Measurements from ENCODE around the gene ITPR1.

DNA sequence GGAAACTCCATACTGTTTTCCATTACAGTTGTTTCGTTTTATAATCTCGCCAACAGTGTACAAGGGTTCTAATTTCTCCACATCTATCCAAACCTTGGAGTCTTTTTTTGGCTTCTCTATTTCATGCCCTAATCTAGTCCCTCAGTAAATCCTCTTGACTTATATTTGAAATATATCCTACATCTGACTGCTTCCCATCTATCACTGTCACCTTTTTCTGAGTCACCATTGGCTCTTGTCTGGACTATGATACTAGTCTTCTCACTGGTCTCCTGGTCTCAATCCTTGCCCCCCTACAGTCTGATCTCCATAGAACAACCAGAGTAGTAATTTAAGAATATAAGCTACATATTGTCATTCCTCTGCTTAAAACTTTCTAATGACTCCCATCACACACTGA lies 80.0 kb downstream of the ITPR1 start:
- TF ChIP-seq, protein P1, sequence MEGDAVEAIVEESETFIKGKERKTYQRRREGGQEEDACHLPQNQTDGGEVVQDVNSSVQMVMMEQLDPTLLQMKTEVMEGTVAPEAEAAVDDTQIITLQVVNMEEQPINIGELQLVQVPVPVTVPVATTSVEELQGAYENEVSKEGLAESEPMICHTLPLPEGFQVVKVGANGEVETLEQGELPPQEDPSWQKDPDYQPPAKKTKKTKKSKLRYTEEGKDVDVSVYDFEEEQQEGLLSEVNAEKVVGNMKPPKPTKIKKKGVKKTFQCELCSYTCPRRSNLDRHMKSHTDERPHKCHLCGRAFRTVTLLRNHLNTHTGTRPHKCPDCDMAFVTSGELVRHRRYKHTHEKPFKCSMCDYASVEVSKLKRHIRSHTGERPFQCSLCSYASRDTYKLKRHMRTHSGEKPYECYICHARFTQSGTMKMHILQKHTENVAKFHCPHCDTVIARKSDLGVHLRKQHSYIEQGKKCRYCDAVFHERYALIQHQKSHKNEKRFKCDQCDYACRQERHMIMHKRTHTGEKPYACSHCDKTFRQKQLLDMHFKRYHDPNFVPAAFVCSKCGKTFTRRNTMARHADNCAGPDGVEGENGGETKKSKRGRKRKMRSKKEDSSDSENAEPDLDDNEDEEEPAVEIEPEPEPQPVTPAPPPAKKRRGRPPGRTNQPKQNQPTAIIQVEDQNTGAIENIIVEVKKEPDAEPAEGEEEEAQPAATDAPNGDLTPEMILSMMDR (conservative IDR thresholded peaks at IDR 0.05; ENCODE audit: low read length) = no peak
- no peak for TF ChIP-seq EZH2phosphoT487 (IDR thresholded peaks at IDR 0.05; ENCODE audit: borderline replicate concordance, low read depth, low read length)
